Measurements from ENCODE around the gene TP63. TPM values are rescaled to one million over a fixed set of nuclear protein-coding genes. Genes with fewer than 3 reads are reported as not detected.
A peak's percentile ranks its signal among the peaks of the same experiment; 100 is the strongest.

Gene TP63
- total RNA-seq, 2 donors from 2014 or later, result not detected

DNA sequence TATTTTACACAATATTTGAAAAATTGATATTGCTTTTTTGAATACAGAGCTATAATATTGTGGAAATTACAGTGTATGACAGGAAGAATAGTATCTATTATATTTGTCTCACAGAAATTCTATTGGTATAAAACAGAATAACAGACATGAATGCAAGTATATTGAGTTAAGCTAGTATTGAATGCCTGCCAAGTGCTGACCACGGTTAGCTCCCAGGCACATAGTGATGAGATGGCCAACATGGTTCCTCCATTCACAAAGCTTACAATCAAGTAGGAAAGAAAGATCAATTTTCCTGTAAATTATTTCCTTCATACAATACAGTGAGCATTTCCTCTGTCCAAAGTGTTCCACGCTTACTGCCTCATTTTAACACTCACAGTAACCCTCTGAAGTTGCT is 67.6 kb downstream of the TP63 start:
- Mint-ChIP-seq H3K27ac (no peak overlapping the region), H3K36me3 (ENCODE audit: low read depth) (no peaks in the 10 kb centered on the region), H3K9me3 (no peaks in the 10 kb centered on the region), H3K27me3 (ENCODE audit: insufficient read depth) (peaks cover 20% of the 10 kb centered on the region), H3K4me1 (peaks cover 21% of the 10 kb centered on the region), H3K4me3 (no peak overlapping the region)
- Histone ChIP-seq H3K36me3 (ENCODE audit: control insufficient read depth, insufficient read depth, low read length) (no peaks in the 10 kb centered on the region), H3K4me3 (ENCODE audit: low read length) (no peak overlapping the region), H3K9me3 (ENCODE audit: control insufficient read depth, low read length) (no peaks in the 10 kb centered on the region), H3K27me3 (ENCODE audit: control insufficient read depth, insufficient read depth, low read length, poor library complexity, severe bottlenecking) (peaks cover 42% of the 10 kb centered on the region), H3K4me1 (ENCODE audit: control insufficient read depth, insufficient read depth, low read length) (peaks cover 6% of the 10 kb centered on the region), H3K9ac (ENCODE audit: extremely low read depth, low read length, poor library complexity, severe bottlenecking) (no peak overlapping the region), H3K27ac (ENCODE audit: low read depth, low read length) (no peak overlapping the region)
- 78 to 95% methylated on average over 1 to 2 of the region's 2 CpGs for WGBS, 2 experiments (ENCODE audit: insufficient coverage in 1 of 2, insufficient read length in 1 of 2)
- DNase-seq, result no peak
- no peak for TF ChIP-seq CTCF (conservative IDR thresholded peaks at IDR 0.05)

DNA sequence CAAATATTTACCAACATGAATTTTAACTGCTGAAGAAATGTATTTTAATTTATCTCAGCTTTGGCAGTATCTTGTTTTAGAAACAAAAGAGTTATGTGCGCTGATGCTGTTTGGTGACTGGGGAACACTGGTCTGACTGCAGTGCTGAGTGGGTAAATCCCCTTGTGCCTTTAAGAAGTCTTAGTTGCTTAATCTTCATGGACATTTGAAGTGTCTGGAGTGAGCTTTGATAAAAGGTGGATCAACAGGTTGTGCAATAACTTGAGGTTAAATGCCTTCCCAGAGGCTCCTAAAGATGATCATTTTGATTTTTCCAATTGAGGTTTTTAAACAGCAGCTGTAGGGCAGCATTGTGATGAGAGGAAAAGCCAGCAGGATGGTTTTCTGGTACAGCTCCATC is 68.7 kb downstream of the TP63 start:
- Mint-ChIP-seq H3K36me3 (ENCODE audit: low read depth) (no peaks in the 10 kb centered on the region), H3K4me3 (no peak overlapping the region), H3K9me3 (no peaks in the 10 kb centered on the region), H3K27me3 (ENCODE audit: insufficient read depth) (peaks cover 25% of the 10 kb centered on the region), H3K4me1 (peaks cover 21% of the 10 kb centered on the region), H3K27ac (no peak overlapping the region)
- Histone ChIP-seq H3K27me3 (ENCODE audit: control insufficient read depth, insufficient read depth, low read length, poor library complexity, severe bottlenecking) (peaks cover 48% of the 10 kb centered on the region), H3K4me1 (ENCODE audit: control insufficient read depth, insufficient read depth, low read length) (peaks cover 6% of the 10 kb centered on the region), H3K4me3 (ENCODE audit: low read length) (no peak overlapping the region), H3K9ac (ENCODE audit: extremely low read depth, low read length, poor library complexity, severe bottlenecking) (no peak overlapping the region), H3K27ac (ENCODE audit: low read depth, low read length) (no peak overlapping the region), H3K9me3 (ENCODE audit: control insufficient read depth, low read length) (no peaks in the 10 kb centered on the region), H3K36me3 (ENCODE audit: control insufficient read depth, insufficient read depth, low read length) (no peaks in the 10 kb centered on the region)
- no peak for DNase-seq
- no peak for TF ChIP-seq CTCF (conservative IDR thresholded peaks at IDR 0.05)
- WGBS, 2 experiments (ENCODE audit: insufficient coverage in 1 of 2, insufficient read length in 1 of 2), result 94% methylated on average over 1 of the region's 1 CpG; no CpG with 5 or more reads in 1 of the 2 experiments

DNA sequence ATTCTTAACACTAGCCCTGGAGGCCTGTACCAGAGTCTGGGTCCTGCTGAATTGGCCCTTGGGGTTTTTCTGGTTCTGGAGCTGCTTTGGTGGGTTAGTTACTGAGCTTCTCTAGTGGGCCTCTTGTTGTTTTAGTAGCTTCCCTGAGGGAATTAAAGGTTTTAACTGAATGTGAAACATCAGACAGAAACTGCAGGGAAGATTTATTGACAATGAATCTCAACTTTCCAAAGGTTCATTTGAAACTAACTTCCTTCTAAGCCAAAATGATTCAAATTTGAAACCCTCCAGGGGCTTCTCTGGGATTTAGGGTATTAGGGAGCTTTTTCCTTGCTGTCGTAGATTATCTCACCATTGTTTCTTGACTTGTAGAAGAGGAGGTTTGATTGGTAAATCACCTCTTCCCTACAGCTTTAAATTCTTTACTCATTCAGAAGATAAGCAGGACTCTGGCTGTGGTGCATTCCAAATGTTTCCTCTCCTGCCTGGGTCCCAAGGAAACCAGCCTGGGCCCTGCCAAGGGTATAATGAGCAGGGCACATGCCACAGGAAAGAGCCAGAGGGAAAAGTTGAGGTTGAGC is 71.0 kb downstream of the TP63 start:
- Histone ChIP-seq H3K4me3 (ENCODE audit: low read length) (no peak overlapping the region), H3K9me3 (ENCODE audit: control insufficient read depth, low read length) (no peaks in the 10 kb centered on the region), H3K27me3 (ENCODE audit: control insufficient read depth, insufficient read depth, low read length, poor library complexity, severe bottlenecking) (peaks cover 48% of the 10 kb centered on the region), H3K36me3 (ENCODE audit: control insufficient read depth, insufficient read depth, low read length) (no peaks in the 10 kb centered on the region), H3K9ac (ENCODE audit: extremely low read depth, low read length, poor library complexity, severe bottlenecking) (no peak overlapping the region), H3K27ac (ENCODE audit: low read depth, low read length) (peak overlapping the region; percentile 6), H3K4me1 (ENCODE audit: control insufficient read depth, insufficient read depth, low read length) (peaks cover 6% of the 10 kb centered on the region)
- Mint-ChIP-seq H3K4me3 (peak overlapping the region; percentile 5), H3K27ac (peak overlapping the region; percentile 78), H3K27me3 (ENCODE audit: insufficient read depth) (peaks cover 25% of the 10 kb centered on the region), H3K9me3 (no peaks in the 10 kb centered on the region), H3K36me3 (ENCODE audit: low read depth) (no peaks in the 10 kb centered on the region), H3K4me1 (peaks cover 25% of the 10 kb centered on the region)
- 20% methylated on average over 1 of the region's 1 CpG; no CpG with 5 or more reads in 1 of the 2 experiments for WGBS, 2 experiments (ENCODE audit: insufficient coverage in 1 of 2, insufficient read length in 1 of 2)
- no peak for TF ChIP-seq CTCF (conservative IDR thresholded peaks at IDR 0.05)
- peak; percentile 57 for DNase-seq
